ENCODE results near the gene PALLD. TPM values are rescaled to one million over a fixed set of nuclear protein-coding genes. Genes with fewer than 3 reads are reported as not detected.

The PALLD gene
- total RNA-seq, 1 experiment from 2014 or later: 166 TPM

- TF ChIP-seq ZBTB33 (IDR thresholded peaks at IDR 0.05; ENCODE audit: extremely low read depth, insufficient replicate concordance, low read length): no peak
These were observed 77.9 kb downstream of the PALLD start (continued) for GRCh38 chr4:168574581-168575295.

GRCh38 chr4:168575473-168575872, 78.6 kb downstream of the PALLD start:
- no peak overlapping the region for H3K4me3 ChIP-seq (replicated peaks in 1 of 2; ENCODE audit: low read depth in 1 of 2, low read length in 2 of 2)
- peaks cover 35% of the 10 kb centered on the region for H3K79me2 ChIP-seq (ENCODE audit: insufficient read depth, low read length)
- no peaks in the 10 kb centered on the region for H3K9me3 ChIP-seq (ENCODE audit: control insufficient read depth in 1 of 2, insufficient read depth in 1 of 2, low read depth in 1 of 2, low read length in 2 of 2)
- H2AFZ ChIP-seq (ENCODE audit: low read depth, low read length, poor library complexity, severe bottlenecking): no peak overlapping the region
- H3K27me3 ChIP-seq (ENCODE audit: insufficient read depth, low read length): no peaks in the 10 kb centered on the region
- no peak for TF ChIP-seq POLR2AphosphoS5 (IDR thresholded peaks at IDR 0.05; ENCODE audit: low read depth, low read length)
- no peak for TF ChIP-seq SIN3A (IDR thresholded peaks at IDR 0.05; ENCODE audit: low read depth)
- TF ChIP-seq FOSL1 (IDR thresholded peaks at IDR 0.05; ENCODE audit: low read depth): no peak
- no peak for TF ChIP-seq RAD21 (IDR thresholded peaks at IDR 0.05; ENCODE audit: low read depth)
- TF ChIP-seq EGR1 (IDR thresholded peaks at IDR 0.05; ENCODE audit: low read depth): no peak
- no peak for TF ChIP-seq POLR2A (IDR thresholded peaks at IDR 0.05; ENCODE audit: borderline replicate concordance, extremely low read depth, insufficient read depth, insufficient read length)
- no peak for TF ChIP-seq EZH2phosphoT487 (IDR thresholded peaks at IDR 0.05; ENCODE audit: borderline replicate concordance)
- TF ChIP-seq ZBTB33 (IDR thresholded peaks at IDR 0.05; ENCODE audit: extremely low read depth, insufficient replicate concordance, low read length): no peak
- DNase-seq (ENCODE audit: low read depth, low spot score) (no peak), ATAC-seq (no peak)
- CTCF ChIA-PET: interaction anchor here (1.3 to 3.0 kb wide), 2 partner anchors 10 to 349 kb away, joined by 4 to 12 read pairs; no protein-coding TSS in a partner anchor
- peak overlapping the region; percentile 51 for H3K4me2 ChIP-seq (ENCODE audit: low read length)
- no peaks in the 10 kb centered on the region for H4K20me1 ChIP-seq (ENCODE audit: insufficient read depth)
- RAD21 ChIA-PET (ENCODE audit: low non-redundant PET in 1 of 2, low total read pairs in 2 of 2, uncharacterized antibody in 2 of 2, unreplicated experiment in 2 of 2): no interaction called here
- H3K36me3 ChIP-seq (ENCODE audit: control insufficient read depth in 1 of 2, insufficient read depth in 2 of 2, low read length in 2 of 2): peaks cover 0 to 18% of the 10 kb centered on the region in 2 experiments; a peak in 1 of 4 replicates
- H3K27ac ChIP-seq (ENCODE audit: low read depth, low read length): peak overlapping the region; percentile 97
- no peaks in the 10 kb centered on the region for H3K9me2 ChIP-seq (ENCODE audit: insufficient read depth)
- 0 out of 2 replicates have a peak overlapping the region, but pooled peaks have one; percentile 27 for H3K9ac ChIP-seq (ENCODE audit: low read length)
- peaks cover 46 to 58% of the 10 kb centered on the region in 2 experiments for H3K4me1 ChIP-seq (ENCODE audit: control insufficient read depth in 1 of 2, insufficient read depth in 2 of 2, low read length in 2 of 2)
- POLR2A ChIA-PET: interaction anchor here (1.3 to 2.9 kb wide), 3 partner anchors 10 to 15 kb away, joined by 3 to 10 read pairs (median 5); no protein-coding TSS in a partner anchor
- BruUV-seq (replicated peaks): no TSS peak
- intact Hi-C loops (cut with micrococcal nuclease): no loop called here
